ENCODE results near the gene TPM2. TPM values are rescaled to one million over a fixed set of nuclear protein-coding genes. Genes with fewer than 3 reads are reported as not detected.

Gene TPM2
- 110 TPM for total RNA-seq
- long read RNA-seq, transcript TPM2-203 (9 exons, 1,183 nt) = major isoform, 54 of 89 reads
- long read RNA-seq, partial matches to known transcripts = 10 of 89 reads
- long read RNA-seq, other reads (novel, unspliced or antisense) = 22 of 89 reads

- H3K9me3 ChIP-seq = no peaks in the 10 kb centered on the region
- intact Hi-C loops (cut with DNase I) = no loop called here
- peak within 1 kb of the TSS; percentile 73 for H3K4me3 ChIP-seq
- H3K36me3 ChIP-seq = peaks cover 10% of the 10 kb centered on the region
- ATAC-seq (peak; percentile 57 to 69), DNase-seq (peak; percentile 56)
- peaks cover 13% of the 10 kb centered on the region for H3K4me1 ChIP-seq
- TF ChIP-seq, protein P1, sequence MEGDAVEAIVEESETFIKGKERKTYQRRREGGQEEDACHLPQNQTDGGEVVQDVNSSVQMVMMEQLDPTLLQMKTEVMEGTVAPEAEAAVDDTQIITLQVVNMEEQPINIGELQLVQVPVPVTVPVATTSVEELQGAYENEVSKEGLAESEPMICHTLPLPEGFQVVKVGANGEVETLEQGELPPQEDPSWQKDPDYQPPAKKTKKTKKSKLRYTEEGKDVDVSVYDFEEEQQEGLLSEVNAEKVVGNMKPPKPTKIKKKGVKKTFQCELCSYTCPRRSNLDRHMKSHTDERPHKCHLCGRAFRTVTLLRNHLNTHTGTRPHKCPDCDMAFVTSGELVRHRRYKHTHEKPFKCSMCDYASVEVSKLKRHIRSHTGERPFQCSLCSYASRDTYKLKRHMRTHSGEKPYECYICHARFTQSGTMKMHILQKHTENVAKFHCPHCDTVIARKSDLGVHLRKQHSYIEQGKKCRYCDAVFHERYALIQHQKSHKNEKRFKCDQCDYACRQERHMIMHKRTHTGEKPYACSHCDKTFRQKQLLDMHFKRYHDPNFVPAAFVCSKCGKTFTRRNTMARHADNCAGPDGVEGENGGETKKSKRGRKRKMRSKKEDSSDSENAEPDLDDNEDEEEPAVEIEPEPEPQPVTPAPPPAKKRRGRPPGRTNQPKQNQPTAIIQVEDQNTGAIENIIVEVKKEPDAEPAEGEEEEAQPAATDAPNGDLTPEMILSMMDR (IDR thresholded peaks at IDR 0.05) = no peak
- no peaks in the 10 kb centered on the region for H3K27me3 ChIP-seq (ENCODE audit: low read depth)
- H3K27ac ChIP-seq = peak within 1 kb of the TSS; percentile 80
Measured at GRCh38 chr9:35689542-35690293, at the start of gene TPM2. TPM2 (minus strand) TSS chr9:35689925; CDS start chr9:35689817, 108 bp downstream.

DNA sequence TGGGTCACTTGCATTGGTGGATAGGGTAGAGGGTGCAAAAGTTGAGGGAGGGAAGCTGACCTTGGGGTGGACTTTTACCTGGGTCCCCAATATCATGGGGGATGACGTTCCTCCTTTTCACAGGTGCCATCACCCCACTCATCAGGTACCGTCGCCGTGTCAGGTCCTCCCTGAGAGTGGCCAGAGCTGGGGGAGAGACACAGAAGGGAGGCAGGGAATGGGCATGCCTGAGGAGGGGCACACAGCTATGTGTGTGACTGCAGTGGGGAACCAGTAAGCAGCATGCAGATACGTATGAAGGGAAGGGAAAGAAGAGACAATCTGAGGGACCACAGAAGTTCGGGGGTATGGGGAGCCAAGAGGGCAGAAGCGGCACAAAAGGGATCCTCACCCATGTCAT lies 49.2 kb upstream of the TPM2 start:
- intact Hi-C loops (cut with DNase I) = no loop called here
- Histone ChIP-seq H3K36me3 (peaks cover 99% of the 10 kb centered on the region), H3K4me3 (no peak overlapping the region), H3K9me3 (no peaks in the 10 kb centered on the region), H3K4me1 (peaks cover 8% of the 10 kb centered on the region), H3K27ac (no peak overlapping the region), H3K27me3 (ENCODE audit: low read depth) (no peaks in the 10 kb centered on the region)
- DNase-seq (no peak), ATAC-seq (no peak)
- TF ChIP-seq, protein P1 (IDR thresholded peaks at IDR 0.05) = no peak

DNA sequence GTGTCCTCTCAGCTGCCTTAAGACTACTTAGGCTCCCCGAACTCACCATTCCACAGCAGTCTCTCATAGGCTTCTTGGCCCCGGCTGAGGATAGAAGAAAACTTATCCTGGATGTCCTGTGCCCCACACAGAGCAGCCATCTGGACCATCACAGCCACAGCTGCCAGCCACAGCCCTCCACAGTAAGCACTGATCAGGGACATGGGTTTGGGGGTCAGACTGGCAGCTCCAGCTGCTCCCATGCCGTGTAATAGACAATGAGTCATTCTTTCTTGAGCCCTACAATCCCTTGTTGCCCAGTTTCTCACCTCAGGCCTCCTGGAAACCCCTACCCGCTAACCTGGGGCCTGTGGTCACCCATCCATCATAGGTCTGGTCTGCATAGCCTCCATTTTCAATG lies 48.5 kb upstream of the TPM2 start:
- H3K27me3 ChIP-seq (ENCODE audit: low read depth) = no peaks in the 10 kb centered on the region
- intact Hi-C loops (cut with DNase I) = no loop called here
- no peak for DNase-seq
- H3K27ac ChIP-seq = no peak overlapping the region
- TF ChIP-seq, protein P1 (IDR thresholded peaks at IDR 0.05) = no peak
- no peak overlapping the region for H3K4me3 ChIP-seq
- ATAC-seq = no peak
- H3K4me1 ChIP-seq = peaks cover 15% of the 10 kb centered on the region
- no peaks in the 10 kb centered on the region for H3K9me3 ChIP-seq
- H3K36me3 ChIP-seq = peaks cover 91% of the 10 kb centered on the region

DNA sequence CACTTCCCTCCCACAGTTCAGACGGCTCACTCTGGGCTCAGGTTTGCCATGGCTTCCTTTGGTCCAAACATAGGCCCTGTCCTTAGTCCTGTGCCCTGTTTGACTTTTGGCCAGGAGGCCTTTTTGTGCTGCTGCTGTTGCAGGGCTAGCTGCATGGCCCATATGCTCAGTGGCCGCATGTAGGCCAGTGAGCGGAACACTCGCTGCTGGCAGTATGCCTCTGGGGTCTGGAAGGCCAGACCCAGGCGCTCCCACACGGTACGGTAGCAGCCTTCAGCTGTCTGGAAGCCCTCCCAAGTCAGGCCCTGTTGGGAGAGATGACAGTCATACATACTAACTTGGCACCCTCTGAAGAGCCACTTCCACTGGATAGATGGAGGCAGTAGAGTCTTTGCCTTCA lies 47.4 kb upstream of the TPM2 start:
- intact Hi-C loops (cut with DNase I) = no loop called here
- Histone ChIP-seq H3K4me1 (peaks cover 18% of the 10 kb centered on the region), H3K27me3 (ENCODE audit: low read depth) (no peaks in the 10 kb centered on the region), H3K9me3 (no peaks in the 10 kb centered on the region), H3K36me3 (peaks cover 81% of the 10 kb centered on the region), H3K27ac (no peak overlapping the region), H3K4me3 (no peak overlapping the region)
- TF ChIP-seq, protein P1 (IDR thresholded peaks at IDR 0.05) = no peak
- ATAC-seq (no peak), DNase-seq (no peak)

DNA sequence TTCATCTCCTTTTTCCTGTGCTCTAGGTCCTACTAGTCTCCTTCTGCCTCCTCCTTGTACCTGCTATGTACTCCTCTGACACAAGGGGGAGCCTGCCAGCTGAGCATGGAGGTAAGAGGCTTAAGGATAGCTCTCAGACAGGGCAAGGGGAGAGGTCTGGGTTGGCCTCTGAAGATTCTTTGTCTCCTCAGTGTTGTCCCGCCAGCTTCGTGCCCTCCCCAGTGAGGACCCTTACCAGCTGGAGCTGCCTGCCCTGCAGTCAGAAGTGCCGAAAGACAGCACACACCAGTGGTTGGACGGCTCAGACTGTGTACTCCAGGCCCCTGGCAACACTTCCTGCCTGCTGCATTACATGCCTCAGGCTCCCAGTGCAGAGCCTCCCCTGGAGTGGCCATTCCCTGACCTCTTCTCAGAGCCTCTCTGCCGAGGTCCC lies 46.5 kb upstream of the TPM2 start:
- Histone ChIP-seq H3K9me3 (no peaks in the 10 kb centered on the region), H3K4me3 (no peak overlapping the region), H3K36me3 (peaks cover 72% of the 10 kb centered on the region), H3K4me1 (peaks cover 18% of the 10 kb centered on the region), H3K27ac (peak overlapping the region; percentile 38), H3K27me3 (ENCODE audit: low read depth) (no peaks in the 10 kb centered on the region)
- intact Hi-C loops (cut with DNase I) = no loop called here
- DNase-seq = peak; percentile 64
- TF ChIP-seq, protein P1 (IDR thresholded peaks at IDR 0.05) = peak; percentile 73
- no peak for ATAC-seq
